Measurements from ENCODE around the gene DAB1.

DNA sequence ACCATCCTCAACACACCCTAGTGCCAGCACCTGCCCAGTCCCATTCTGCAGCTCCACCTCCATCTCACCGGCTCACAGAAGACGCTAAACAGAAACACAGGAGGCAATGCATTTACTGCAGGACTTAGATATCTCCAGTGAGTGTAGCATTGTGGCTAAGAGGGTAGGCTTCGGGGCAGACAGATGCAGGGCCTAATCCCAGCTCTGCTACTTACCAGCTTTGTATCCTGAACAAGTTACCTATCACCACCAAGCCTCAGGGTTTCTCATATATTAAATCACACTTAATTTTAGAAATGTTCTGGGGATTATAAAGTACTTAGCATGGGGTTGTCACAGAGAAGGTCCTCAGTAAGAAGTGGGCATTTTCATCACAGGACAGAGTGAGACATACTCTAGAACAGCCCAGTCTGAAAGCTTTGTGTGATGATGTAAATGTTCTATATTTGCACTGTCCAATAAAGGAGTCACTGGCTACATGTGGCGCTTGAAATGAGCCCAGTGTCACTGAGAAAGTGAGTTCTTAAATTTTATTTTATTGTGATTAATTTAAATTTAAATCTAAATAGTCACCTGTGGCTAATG, 308.7 kb downstream of the DAB1 start:
- TF ChIP-seq FOXM1 (IDR thresholded peaks at IDR 0.05; ENCODE audit: borderline replicate concordance) (no peak), ARNT (IDR thresholded peaks at IDR 0.05) (no peak), SUZ12 (IDR thresholded peaks at IDR 0.05) (no peak)
